Neural progenitor cell (in vitro differentiated cells): ENCODE measurements around the gene ZNF81. TPM values are rescaled to one million over a fixed set of nuclear protein-coding genes. Genes with fewer than 3 reads are reported as not detected.
"Not testable (repeated sequence)": the region's sequence is repeated elsewhere in the genome, so short reads cannot be mapped to it uniquely, and the experiment has no call there.

Source experiments
- DNase-seq: peaks from one replicate; pipeline ENCODE4 v3.0.0-alpha.2; 2016; ENCODE audit warnings: low spot score
- H2AFZ ChIP-seq: fragments of 200-600 bp; sonication (generic); replicated peaks from 2 replicates; pipeline ENCODE4 v1.6.1; 2016; ENCODE audit warnings: antibody characterized with exemption
- H3F3A ChIP-seq: fragments of 200-600 bp; sonication (generic); 2 replicates; pipeline ENCODE4 v1.6.1; 2016; ENCODE audit warnings: antibody characterized with exemption, low read depth
- H3K27ac ChIP-seq: fragments of 200-600 bp; sonication (generic); 2 replicates; pipeline ENCODE4 v1.5.1; 2016; ENCODE audit warnings: mild to moderate bottlenecking
- H3K27me3 ChIP-seq: fragments of 200-600 bp; sonication (generic); 2 replicates; pipeline ENCODE4 v1.6.1; 2016; ENCODE audit warnings: mild to moderate bottlenecking, moderate library complexity
- H3K36me3 ChIP-seq: fragments of 200-600 bp; sonication (generic); 2 replicates; pipeline ENCODE4 v1.5.1; 2016
- H3K4me1 ChIP-seq: fragments of 200-600 bp; sonication (generic); 2 replicates; pipeline ENCODE4 v1.6.1; 2016; ENCODE audit warnings: mixed run types
- H3K4me2 ChIP-seq: fragments of 200-600 bp; sonication (generic); 2 replicates; pipeline ENCODE4 v1.6.1; 2016
- H3K4me3 ChIP-seq: fragments of 200-600 bp; sonication (generic); 2 replicates; pipeline ENCODE4 v1.5.1; 2016
- H3K79me2 ChIP-seq: fragments of 200-600 bp; sonication (generic); 2 replicates; pipeline ENCODE4 v1.6.1; 2016; ENCODE audit warnings: low read depth
- H3K9ac ChIP-seq: fragments of 200-600 bp; sonication (generic); 2 replicates; pipeline ENCODE4 v1.6.1; 2016
- H3K9me3 ChIP-seq: fragments of 200-600 bp; sonication (generic); 2 replicates; pipeline ENCODE4 v1.5.1; 2016; ENCODE audit warnings: low read depth
- H4K20me1 ChIP-seq: fragments of 200-600 bp; sonication (generic); 2 replicates; pipeline ENCODE4 v1.6.1; 2016; ENCODE audit warnings: low read depth
- H3K27ac Mint-ChIP-seq: 3 replicates; pipeline ENCODE4 v1.8.0; 2021; ENCODE audit warnings: mixed read lengths
- H3K27me3 Mint-ChIP-seq: 2 replicates; pipeline ENCODE4 v1.8.0; 2022; ENCODE audit warnings: low read depth, mild to moderate bottlenecking, inconsistent platforms, moderate library complexity, mixed read lengths; ENCODE audit not compliant: insufficient read depth
- H3K36me3 Mint-ChIP-seq: 3 replicates; pipeline ENCODE4 v1.8.0; 2021; ENCODE audit warnings: mixed read lengths
- H3K4me1 Mint-ChIP-seq: 3 replicates; pipeline ENCODE4 v1.8.0; 2021; ENCODE audit warnings: mixed read lengths
- H3K4me3 Mint-ChIP-seq: 3 replicates; pipeline ENCODE4 v1.8.0; 2021; ENCODE audit warnings: mild to moderate bottlenecking, moderate library complexity, mixed read lengths
- H3K9me3 Mint-ChIP-seq: 3 replicates; pipeline ENCODE4 v1.8.0; 2020; ENCODE audit warnings: mixed read lengths
- CTCF ChIP-seq: fragments of 200-600 bp; sonication (generic); IDR thresholded peaks from 2 replicates; pipeline ENCODE4 v1.5.1; 2017; ENCODE audit warnings: antibody characterized with exemption, mild to moderate bottlenecking
- EZH2 ChIP-seq: fragments of 200-600 bp; sonication (generic); IDR thresholded peaks from 2 replicates; pipeline ENCODE4 v1.6.1; 2017; ENCODE audit warnings: antibody characterized with exemption, mild to moderate bottlenecking, moderate library complexity
- EZH2phosphoT487 ChIP-seq: fragments of 200-600 bp; sonication (generic); IDR thresholded peaks from 2 replicates; pipeline ENCODE4 v1.6.1; 2017; ENCODE audit warnings: antibody characterized with exemption
- total RNA-seq: library from RNA; depleted of rRNA; stranded (reverse); fragments of >200 nt; gene quantifications from 2 replicates; pipeline ENCODE4 v1.2.3, GENCODE V29; 2015; ENCODE audit warnings: low replicate concordance

The ZNF81 gene
- total RNA-seq, 1 donor from 2014 or later, result 5.1 TPM

GRCh38 chrX:47798861-47799260 is 37.8 kb upstream of the ZNF81 start:
- no peak for TF ChIP-seq EZH2
- no peak for TF ChIP-seq EZH2phosphoT487
- no peak for TF ChIP-seq CTCF
- H3K36me3 Mint-ChIP-seq, result no peaks in the 10 kb centered on the region
- no peaks in the 10 kb centered on the region for H3K4me1 ChIP-seq
- H3K27me3 Mint-ChIP-seq, result no peaks in the 10 kb centered on the region
- no peaks in the 10 kb centered on the region for H3F3A ChIP-seq
- H4K20me1 ChIP-seq, result no peaks in the 10 kb centered on the region
- H3K27ac Mint-ChIP-seq, result no peak overlapping the region
- H3K4me3 ChIP-seq, result no peak overlapping the region
- H3K9me3 ChIP-seq, result no peaks in the 10 kb centered on the region
- no peak overlapping the region for H3K27ac ChIP-seq
- no peaks in the 10 kb centered on the region for H3K36me3 ChIP-seq
- no peaks in the 10 kb centered on the region for H3K27me3 ChIP-seq
- H3K4me3 Mint-ChIP-seq, result no peak overlapping the region
- peaks cover 8% of the 10 kb centered on the region for H3K4me1 Mint-ChIP-seq
- H3K9ac ChIP-seq, result no peak overlapping the region
- H2AFZ ChIP-seq, result no peak overlapping the region
- peaks cover 3% of the 10 kb centered on the region for H3K9me3 Mint-ChIP-seq
- DNase-seq, result no peak
- H3K4me2 ChIP-seq, result no peak overlapping the region
- no peaks in the 10 kb centered on the region for H3K79me2 ChIP-seq

- H3K4me3 Mint-ChIP-seq, result no peak overlapping the region
- H3K4me1 Mint-ChIP-seq, result peaks cover 10% of the 10 kb centered on the region
- Histone ChIP-seq H3F3A (peaks cover 12% of the 10 kb centered on the region), H3K4me2 (no peak overlapping the region), H3K4me1 (no peaks in the 10 kb centered on the region), H4K20me1 (no peaks in the 10 kb centered on the region), H3K79me2 (no peaks in the 10 kb centered on the region), H3K36me3 (no peaks in the 10 kb centered on the region), H3K9me3 (no peaks in the 10 kb centered on the region), H3K27ac (no peak overlapping the region), H2AFZ (no peak overlapping the region), H3K4me3 (no peak overlapping the region), H3K9ac (no peak overlapping the region), H3K27me3 (no peaks in the 10 kb centered on the region)
- no peak for DNase-seq
- peaks cover 2% of the 10 kb centered on the region for H3K27me3 Mint-ChIP-seq
- H3K27ac Mint-ChIP-seq, result no peak overlapping the region
- peaks cover 13% of the 10 kb centered on the region for H3K9me3 Mint-ChIP-seq
- no peaks in the 10 kb centered on the region for H3K36me3 Mint-ChIP-seq
- TF ChIP-seq CTCF, result no peak
- TF ChIP-seq EZH2, result no peak
- TF ChIP-seq EZH2phosphoT487, result no peak
Observed at GRCh38 chrX:47802589-47802988, 34.1 kb upstream of the ZNF81 start.

- not testable (repeated sequence) for H3K27ac Mint-ChIP-seq, H3K27me3 Mint-ChIP-seq, H3K4me3 Mint-ChIP-seq
Observed at GRCh38 chrX:47803103-47803502, 33.6 kb upstream of the ZNF81 start.

GRCh38 chrX:47804315-47804714 is 32.4 kb upstream of the ZNF81 start:
- no peak overlapping the region for H3K27ac ChIP-seq
- Mint-ChIP-seq H3K9me3 (peaks cover 18% of the 10 kb centered on the region), H3K4me3 (no peak overlapping the region), H3K27me3 (peaks cover 2% of the 10 kb centered on the region), H3K36me3 (no peaks in the 10 kb centered on the region), H3K4me1 (peaks cover 13% of the 10 kb centered on the region), H3K27ac (no peak overlapping the region)
- no peaks in the 10 kb centered on the region for H3K4me1 ChIP-seq
- peaks cover 12% of the 10 kb centered on the region for H3F3A ChIP-seq
- DNase-seq, result no peak
- no peak overlapping the region for H3K4me2 ChIP-seq
- no peaks in the 10 kb centered on the region for H3K79me2 ChIP-seq
- no peak for TF ChIP-seq EZH2phosphoT487
- TF ChIP-seq EZH2, result no peak
- TF ChIP-seq CTCF, result no peak
- H3K9ac ChIP-seq, result no peak overlapping the region
- H4K20me1 ChIP-seq, result no peaks in the 10 kb centered on the region
- no peaks in the 10 kb centered on the region for H3K36me3 ChIP-seq
- no peaks in the 10 kb centered on the region for H3K27me3 ChIP-seq
- H3K4me3 ChIP-seq, result no peak overlapping the region
- H3K9me3 ChIP-seq, result no peaks in the 10 kb centered on the region
- no peak overlapping the region for H2AFZ ChIP-seq

More at GRCh38 chrX:47803103-47803502, 33.6 kb upstream of the ZNF81 start:
- not testable (repeated sequence) for H4K20me1 ChIP-seq, H3K27me3 ChIP-seq, H3K4me3 ChIP-seq, H3K4me2 ChIP-seq, H3K36me3 ChIP-seq, H3K9ac ChIP-seq, H3K27ac ChIP-seq, H3K4me1 ChIP-seq, DNase-seq, H3K36me3 Mint-ChIP-seq, H3K79me2 ChIP-seq, H3K9me3 ChIP-seq, H2AFZ ChIP-seq
- H3K9me3 Mint-ChIP-seq, result peaks cover 14% of the 10 kb centered on the region
- peaks cover 12% of the 10 kb centered on the region for H3F3A ChIP-seq
- peaks cover 12% of the 10 kb centered on the region for H3K4me1 Mint-ChIP-seq

- Mint-ChIP-seq H3K4me1 (peaks cover 13% of the 10 kb centered on the region), H3K9me3 (peaks cover 18% of the 10 kb centered on the region)
- H3K27me3 ChIP-seq, H3K9me3 ChIP-seq, H3K79me2 ChIP-seq, H3K27ac Mint-ChIP-seq, H3K36me3 ChIP-seq, H3K4me3 ChIP-seq, H4K20me1 ChIP-seq, H3K27ac ChIP-seq, H3K4me1 ChIP-seq, H3K4me3 Mint-ChIP-seq, H3K27me3 Mint-ChIP-seq, DNase-seq, H3K36me3 Mint-ChIP-seq, H2AFZ ChIP-seq, H3K9ac ChIP-seq: not testable (repeated sequence)
- H3K4me2 ChIP-seq, result peak overlapping the region; percentile 58
- H3F3A ChIP-seq, result peaks cover 12% of the 10 kb centered on the region
Observed at GRCh38 chrX:47805844-47806243, 30.9 kb upstream of the ZNF81 start.
